Fibroblast of peridontal ligament (primary cell): ENCODE data around the gene MACROD2.

Experiments used
- DNase-seq: peaks from one replicate; pipeline ENCODE4 v3.0.0-alpha.2; 2010; ENCODE audit errors: extremely low read depth

MACROD2 gene

DNA sequence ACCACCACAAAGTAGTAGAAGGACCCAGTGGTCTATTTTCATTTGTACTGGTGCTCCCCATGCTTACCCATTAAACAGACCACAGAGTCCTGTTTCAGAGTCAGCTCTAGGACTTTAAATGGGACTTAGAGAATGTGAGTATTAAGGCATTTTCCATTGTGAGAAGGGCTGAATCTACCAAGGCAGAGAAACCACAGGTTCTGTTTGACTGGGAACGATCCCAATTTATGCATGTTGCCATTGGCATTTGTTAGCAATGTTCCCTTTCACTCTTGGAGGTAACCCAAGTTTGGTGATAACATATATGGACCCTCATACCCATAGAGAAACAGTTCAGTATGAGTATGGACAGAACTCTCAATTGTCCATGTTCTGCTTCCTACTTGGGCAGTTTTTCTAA lies 1905.1 kb downstream of the MACROD2 start:
- DNase-seq: no peak

DNA sequence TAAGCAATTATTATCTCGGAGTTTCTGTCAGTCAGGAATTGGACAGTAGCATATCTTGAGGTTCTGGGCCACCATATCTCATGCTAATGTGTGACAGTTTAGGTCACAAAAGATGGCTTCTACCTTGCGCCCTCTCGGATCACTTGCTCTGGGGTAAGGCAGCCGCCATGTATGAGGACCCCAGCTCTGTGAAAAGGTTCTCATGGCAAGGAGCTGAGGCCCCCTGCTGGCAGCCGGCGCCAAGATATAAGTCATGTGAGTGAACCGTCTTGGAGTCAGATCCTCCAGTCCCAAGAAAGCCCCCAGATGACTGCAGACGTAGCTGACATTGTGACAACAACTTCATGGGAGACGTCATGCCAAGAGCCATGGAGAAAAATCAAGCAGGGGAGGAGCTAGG lies 1907.2 kb downstream of the MACROD2 start:
- DNase-seq: no peak

DNA sequence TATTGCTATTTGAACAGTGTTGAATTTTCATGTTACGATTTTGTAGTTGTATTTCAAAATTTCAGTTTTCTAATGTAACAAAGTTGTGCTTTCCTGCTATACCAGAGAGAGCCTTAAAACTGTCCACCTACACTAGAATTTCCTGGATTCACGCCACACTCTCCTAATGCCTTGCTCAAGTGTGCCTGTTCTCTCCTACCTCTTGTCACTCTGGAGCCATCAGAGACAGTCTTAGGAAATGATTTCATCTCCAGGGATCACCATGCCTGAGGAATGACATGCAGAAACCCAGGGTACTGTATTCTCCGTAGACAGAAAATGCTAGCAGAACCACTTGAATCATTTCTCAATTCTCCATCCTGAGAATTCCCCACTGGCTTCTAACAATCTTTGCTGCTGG lies 1910.3 kb downstream of the MACROD2 start:
- no peak for DNase-seq

DNA sequence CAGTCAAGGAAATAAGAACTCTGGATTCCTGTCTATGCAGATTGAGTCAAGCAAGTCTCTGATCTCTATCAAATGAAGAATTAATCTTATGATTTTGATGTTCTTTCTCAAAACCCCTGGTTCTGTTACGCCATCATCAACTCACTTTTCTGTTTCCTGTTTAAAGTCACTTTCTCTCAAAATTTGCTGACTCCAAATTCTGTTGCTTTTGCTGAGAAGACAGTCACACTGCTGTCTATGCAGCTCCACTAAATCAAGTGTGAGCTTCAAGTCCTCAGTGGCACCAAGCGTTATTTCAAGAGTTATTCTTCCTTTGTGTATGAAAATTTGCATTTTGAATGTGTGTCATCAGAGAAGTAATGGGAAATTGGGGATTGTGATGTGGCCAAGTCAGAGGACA lies 1914.7 kb downstream of the MACROD2 start:
- no peak for DNase-seq

DNA sequence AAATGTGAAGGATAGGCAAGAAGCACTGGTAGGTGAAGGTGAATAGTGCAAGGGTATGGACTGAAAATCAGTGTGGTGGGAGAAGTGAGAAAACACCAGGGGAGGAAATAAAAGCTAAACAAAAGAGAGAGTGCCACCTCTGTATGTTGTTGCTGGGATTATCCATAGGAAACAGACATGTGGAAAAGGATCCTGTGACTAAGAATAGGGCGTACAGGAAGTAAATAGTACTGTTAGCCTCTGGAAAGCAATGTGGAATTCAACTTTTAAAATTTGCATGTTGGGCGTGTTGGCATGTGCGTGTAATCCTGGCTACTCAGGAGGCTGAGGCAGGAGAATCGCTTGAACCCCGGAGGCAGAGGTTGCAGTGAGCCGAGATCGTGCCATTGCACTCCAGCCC lies 1916.3 kb downstream of the MACROD2 start:
- no peak for DNase-seq

DNA sequence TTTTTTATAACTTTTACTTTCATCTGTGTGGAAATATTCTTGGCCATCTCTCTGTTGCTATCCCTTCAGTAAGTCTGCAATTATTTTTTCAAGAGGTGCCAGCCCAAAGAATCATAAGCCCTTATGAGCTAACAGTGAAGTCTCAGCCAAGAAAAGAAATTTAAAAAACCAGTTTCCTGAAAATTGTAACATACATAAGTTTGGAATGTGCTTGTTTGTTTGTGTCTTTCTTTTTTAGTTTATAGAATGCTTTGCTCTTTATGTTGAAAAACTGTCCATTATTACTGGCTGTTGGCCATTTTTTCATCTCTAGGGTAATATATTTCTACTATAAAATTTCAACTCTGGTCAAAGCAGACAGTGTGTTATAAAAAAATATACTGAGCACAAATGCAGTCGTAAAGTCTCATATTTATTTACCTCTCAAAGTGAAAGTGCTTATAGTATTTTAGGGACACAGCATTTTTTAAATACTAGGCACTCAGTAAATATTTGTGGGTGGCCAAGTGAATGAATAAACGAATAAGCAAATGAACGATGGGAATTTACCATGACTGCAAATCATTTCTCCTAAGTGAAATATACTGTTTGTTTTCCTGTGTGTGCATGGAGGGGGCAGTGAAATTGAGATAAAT lies 1918.2 kb downstream of the MACROD2 start:
- DNase-seq: no peak

DNA sequence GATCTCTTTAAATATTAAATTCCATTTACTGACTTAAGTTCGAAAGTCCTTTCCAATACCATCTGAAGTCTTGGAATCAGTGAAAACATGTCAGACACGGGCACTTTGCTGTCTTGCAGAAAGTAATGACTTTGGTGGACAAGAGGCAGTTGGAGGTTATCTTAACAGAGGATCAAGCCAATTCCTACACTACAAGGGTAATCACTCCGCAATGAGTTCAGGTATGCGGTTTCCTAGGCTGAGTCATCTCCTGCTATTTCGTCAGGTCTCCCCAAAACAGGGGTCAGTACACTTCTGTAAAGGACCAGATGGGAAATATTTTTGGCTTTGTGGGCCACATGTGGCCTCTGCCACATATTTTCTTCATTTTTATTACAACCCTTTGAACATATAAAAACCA lies 1921.3 kb downstream of the MACROD2 start:
- no peak for DNase-seq

DNA sequence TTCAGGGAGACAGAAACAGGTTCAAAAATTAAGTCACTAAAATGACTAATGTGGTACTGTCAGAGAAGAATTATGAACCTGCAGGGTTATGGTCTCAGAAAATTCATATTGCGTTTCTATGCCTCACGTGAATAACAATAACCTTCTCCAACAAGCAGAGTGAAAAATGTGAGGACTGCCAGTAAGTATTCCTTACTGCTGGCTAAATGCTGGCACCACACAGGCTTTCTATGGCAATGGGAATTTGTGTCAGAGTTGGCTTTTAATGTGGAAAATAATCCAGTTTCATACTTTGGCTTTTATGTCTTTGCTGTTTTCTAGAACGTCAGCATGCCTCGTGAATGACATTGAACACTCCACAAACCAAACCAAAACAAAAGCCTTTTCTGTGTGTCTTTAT lies 1922.0 kb downstream of the MACROD2 start:
- DNase-seq: no peak

DNA sequence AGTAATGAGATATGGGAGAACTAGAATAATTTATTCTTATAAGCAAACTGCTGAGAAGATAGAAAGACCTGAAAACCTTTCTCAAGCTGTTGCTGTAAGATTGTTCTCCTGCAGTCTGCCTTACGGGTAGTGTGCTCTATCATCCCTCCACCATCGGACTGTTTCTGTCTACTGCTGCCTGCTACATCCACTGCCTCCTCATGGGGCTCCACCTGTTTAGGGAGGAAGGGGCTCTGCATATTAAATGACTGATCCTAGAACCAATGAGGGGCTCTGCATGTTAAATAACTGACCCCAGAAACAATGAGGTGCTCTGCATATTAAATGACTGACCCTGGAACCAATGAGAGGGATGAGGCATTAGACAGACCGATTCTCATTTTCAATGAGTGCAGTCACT lies 1923.3 kb downstream of the MACROD2 start:
- no peak for DNase-seq

DNA sequence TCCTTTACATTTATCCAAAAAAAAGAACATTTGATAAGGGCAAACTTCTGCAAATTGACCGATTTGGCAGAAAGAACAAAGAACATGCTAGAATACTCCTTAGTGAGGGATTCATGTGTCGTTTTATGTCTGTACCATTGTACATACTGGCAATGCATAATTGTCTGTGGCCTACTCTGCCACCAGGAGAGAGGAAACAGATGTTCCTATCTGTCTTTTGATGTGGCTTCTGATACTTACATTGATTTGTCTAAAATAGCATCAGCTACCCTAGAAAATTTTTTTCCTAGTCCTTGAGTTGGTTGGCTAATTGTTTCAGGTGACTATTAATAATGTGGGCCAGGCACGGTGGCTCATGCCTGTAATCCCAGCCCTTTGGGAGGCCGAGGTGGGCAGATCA lies 1923.8 kb downstream of the MACROD2 start:
- no peak for DNase-seq

DNA sequence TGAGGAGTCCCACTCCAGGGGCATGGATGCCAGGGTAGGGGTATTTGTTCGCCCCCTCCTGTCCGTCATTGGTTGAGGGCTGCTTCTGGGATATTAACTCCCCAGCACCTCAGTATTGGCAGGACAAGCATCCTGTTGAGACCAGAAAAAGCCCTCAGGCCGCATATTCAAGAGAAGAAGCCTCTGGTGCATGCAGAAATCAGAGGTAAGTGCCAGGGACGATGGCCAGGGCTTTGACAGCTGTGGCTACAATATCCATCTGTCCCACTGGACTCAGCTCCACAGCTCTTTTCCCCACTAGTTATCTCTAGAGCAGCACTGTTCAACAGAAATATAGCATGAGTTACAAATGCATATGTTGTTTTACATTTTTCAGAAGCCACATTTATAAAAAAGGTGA lies 1926.6 kb downstream of the MACROD2 start:
- DNase-seq: no peak

DNA sequence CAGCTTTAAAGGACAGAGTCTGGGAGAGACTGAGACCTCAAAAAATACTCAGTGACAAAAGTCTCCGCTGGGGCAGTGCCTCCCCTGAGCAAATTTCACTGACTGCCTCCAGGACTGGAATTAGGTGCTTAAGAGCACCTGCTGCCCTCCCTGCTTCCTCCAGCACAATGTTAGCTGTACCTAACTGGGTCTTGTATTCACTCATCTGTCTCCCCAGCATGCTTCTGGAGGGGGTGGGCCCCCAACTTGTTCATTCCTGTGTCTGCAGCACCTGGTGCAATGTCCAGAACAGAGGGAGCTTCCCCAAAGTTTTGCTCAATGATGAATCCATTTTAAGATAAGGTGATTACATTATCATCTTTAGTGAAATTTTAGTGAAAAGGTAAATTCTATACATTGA lies 1927.2 kb downstream of the MACROD2 start:
- DNase-seq: no peak

DNA sequence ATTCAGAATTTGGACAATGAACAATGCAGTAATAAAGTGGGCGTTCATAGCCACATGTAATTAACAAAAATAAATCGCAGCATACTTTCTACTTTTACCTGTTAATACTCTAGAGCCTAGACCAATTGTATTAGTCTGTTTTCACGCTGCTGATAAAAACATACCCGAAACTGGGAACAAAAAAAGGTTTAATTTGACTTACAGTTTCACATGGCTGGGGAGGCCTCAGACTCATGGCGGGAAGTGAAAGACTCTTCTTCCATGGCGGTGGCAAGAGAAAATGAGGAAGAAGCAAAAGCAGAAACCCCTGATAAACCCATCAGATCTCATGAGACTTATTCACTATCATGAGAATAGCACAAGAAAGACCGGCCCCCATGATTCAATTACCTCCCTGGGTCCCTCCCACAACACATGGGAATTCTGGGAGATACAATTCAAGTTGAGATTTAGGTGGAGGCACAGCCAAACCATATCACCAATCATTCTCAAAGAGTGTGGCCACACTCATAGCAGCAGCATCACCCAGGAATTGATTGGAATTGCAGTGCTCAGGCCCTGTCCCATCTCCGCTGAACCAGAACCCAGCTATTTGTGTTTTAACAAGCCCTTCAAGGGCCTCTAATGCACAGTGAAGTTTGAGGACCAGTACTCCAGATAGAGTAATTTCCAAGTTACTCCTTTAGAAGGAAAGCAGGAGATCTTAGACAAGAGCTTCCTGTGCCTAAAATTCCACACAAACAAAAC lies 1927.9 kb downstream of the MACROD2 start:
- no peak for DNase-seq

DNA sequence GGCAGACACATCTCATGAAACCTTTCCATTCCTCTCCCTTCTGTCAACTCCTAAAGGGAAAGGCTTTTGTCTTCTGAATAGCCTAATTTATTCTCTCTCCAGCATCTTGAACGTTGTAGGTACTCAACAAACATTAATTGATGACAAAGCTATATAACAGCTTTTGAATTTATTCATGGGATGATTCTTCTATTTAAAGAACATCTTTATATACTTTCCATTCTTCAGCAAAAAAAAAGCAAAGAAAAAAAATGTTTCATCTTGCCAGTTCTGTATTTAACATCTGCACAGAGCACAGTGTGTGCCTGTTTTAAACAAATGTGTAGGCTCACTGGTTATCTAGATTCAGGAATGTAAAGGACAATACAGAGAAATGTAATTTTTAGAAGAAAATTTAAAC lies 1929.2 kb downstream of the MACROD2 start:
- no peak for DNase-seq

DNA sequence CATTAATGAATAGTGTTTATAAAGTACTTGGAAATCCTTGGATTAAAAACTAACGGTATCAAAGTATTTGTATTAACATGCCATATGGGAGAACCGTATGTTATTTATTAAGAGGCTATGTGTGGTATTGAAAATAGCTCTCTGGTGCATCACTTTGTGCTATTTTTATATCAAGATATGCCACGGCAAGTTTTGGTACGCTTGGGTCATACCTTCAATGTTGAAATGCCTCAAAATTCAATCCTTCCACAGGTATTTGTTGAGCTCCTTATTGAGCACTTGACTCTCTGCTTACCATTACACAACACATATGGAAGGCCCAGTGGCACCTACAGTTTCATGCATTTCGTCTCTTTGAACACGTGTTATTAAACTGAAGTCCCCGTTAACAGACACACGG lies 1930.1 kb downstream of the MACROD2 start:
- DNase-seq: no peak

DNA sequence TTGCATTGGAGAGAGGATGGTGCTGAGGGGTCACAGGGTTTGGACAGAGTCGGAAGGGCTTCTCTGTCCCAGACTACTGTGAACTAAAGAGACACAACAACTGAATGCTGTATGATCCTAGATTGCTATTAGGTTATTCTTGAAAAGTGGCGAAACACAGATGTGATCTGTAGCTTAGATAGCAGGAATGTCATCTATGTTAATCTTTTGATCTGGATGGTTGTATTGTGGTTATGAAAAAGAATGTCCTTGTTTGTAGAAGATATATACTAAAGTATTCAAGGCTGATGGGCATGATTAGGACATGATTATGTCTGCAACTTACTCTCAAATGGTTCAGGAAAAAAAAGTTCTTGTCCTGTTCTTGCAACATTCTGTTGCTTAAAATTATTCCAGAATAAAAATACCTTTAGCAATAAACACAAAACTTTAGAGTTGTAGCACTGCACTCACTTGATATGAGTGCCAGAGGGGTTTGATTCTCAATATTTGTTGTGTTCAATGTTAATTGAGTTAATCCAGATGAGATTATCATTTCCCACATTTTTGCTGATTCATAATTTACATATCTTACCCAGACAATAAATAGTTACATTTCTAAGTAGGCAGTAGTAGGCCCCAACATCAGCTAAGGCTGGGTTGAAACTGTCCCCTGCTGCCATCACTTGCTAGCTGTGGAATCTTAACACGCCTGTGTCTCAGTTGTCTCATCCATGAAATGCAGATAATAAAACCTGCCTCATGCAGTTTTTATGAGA lies 1932.8 kb downstream of the MACROD2 start:
- no peak for DNase-seq

DNA sequence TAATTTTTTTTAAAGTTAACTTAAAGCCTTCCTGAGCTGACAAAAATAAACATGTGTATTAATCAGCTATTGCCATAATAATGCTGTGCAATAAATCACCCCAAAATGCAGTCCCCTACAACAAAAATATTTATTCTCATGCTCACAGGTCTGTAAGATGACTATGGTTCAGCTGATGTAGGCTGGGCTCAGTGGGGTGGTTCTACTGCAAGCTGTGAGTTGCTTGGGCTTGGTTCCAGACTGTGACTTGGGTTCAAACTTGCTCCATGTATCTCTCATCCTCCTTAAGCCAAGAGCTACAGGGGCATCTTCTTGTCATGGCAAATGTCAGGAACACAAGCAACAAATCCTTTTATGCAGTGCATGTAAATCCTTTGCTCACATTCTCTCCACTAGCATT lies 1933.6 kb downstream of the MACROD2 start:
- DNase-seq: no peak

DNA sequence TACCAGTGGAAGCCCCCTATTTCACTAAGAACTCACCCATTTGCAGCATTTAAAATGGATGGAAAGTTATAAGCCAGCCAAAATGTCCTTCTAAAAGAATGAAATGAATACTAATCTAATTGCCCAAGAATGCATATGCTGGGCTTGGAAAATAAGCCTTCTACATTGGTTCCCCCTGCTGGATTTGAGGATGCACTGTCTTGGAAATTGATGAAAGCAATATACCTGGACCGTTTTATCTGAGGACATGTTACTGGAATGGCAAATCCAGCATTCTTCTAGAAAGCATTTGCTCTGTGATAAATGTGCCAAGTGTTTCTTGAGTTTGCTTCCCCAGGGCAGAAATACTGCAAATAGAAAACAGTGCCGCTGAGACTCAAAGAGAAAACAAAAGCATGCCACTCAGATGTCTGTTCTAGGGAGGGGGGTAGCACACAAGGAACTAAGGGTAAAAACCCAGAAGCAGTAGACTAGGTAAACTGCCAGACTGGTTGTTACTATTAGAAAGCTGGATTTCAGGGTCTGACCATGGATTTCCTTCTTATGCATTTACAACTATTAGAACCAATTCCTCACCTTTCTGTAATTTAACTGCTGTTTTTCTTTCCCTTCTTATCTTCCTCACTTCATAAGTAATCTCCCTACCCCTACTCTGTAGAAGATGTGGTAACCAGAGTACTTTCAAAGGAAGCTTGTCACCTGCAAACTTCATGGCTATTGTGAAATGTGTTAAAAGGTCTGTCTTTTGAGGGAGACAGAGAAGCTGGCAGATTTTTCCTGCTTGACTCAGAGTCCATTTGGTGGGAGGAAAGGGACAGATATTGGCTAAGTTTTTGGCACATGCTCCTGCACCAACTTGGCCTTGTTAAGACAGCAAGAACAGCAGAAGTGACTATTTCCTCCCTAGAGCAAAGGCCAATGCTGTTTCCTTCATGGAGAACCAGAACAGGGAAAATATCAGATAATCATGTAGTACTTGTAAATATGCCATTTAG lies 1935.3 kb downstream of the MACROD2 start:
- DNase-seq: peak; percentile 30

DNA sequence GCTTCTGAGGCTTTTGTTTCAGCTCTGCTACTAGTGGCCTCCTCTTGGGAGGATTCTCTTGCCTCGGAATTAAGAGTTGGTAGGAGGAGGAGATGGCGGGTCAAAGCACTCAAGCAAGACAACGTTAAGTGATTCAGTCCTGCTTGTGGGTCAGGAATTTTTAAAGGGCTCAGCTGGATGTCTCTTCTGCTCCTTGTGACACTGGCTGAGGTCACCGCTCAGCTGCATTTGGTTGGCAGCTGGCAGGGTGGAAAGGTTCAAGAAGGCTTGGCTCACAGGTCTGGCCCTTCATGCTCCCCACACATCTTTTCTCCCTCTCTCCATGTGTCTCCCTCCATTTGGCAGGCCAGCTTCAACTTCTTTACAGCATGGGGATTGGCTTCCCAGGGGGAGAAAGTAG lies 1936.6 kb downstream of the MACROD2 start:
- no peak for DNase-seq

DNA sequence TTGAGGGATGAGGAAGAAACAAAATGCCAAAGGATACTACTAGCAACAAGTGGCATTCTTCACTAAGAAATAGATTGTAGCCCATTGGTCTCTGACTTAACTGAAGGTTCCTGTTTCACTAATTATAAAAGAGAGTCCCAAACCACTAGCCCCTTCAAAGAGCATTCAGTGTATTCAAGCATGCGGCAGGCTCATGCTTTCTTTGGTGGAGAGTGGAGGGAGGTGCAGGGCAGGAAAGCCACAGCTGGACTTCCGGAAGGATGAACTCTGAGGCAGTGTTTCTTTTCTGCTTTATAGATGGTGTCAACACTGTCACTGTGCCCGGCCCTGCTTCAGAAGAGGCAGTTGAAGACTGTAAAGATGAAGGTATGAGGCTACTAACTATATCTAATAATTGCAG lies 1941.9 kb downstream of the MACROD2 start:
- DNase-seq: no peak

DNA sequence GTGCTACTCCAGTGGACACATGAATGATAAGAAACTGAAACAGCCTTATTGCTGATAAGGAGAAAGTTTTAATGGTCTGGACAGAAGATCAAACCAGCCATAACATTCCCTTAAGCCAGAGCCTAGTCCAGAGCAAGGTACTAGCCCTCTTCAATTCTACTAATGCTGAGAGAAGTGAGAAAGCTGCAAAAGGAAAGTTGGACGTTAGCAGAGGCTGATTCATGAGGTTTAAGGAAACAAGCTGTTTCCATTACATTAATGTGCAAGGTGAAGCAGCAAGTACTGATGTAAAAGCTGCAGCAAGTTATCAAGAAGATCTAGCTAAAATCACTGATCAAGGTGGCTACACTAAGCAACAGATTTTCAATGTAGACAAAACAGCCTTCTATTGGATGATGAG lies 1943.5 kb downstream of the MACROD2 start:
- no peak for DNase-seq

DNA sequence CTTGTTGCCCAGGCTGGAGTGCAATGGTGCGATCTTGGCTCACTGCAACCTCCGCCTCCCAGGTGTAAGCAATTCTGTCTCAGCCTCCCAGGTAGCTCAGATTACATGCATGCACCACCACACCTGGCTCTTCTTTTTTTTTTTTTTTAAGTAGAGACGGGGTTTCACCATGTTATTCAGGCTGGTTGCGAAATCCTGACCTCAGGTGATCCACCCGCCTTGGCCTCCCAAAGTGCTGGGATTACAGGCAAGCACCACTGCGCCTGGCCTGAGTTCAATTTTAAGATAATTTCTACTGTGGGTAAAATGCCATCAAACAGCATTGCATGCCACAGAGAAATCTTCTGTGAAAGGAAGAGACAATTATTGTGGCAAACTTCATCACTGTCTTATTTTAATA lies 1944.8 kb downstream of the MACROD2 start:
- DNase-seq: no peak
